Ovary (tissue), 3 donors: ENCODE results near the gene TP53BP1.

ENCODE experiments used
- CTCF ChIP-seq, 3 donors: fragments of 450-650 bp in 2 of 3; fragments of 200-600 bp in 1 of 3; IDR thresholded peaks; one replicate each; pipeline versions ENCODE4 v1.5.1 to v1.8.0; 2016 to 2022; ENCODE audit warnings: antibody characterized with exemption in 3 of 3, mild to moderate bottlenecking in 1 of 3
- POLR2A ChIP-seq: fragments of 450-650 bp; IDR thresholded peaks from one replicate; pipeline ENCODE4 v1.6.1; 2017; ENCODE audit warnings: antibody characterized with exemption, mild to moderate bottlenecking, moderate library complexity
- donor health status: DM: no; HTN: no; CAD: no.

- TF ChIP-seq CTCF (IDR thresholded peaks at IDR 0.05) (no peak), POLR2A (no peak)
Measured at GRCh38 chr15:43433661-43434303, 59.2 kb downstream of the TP53BP1 start.
